MCF 10A (cell line): ENCODE results near the gene MLLT11. TPM values are rescaled to one million over a fixed set of nuclear protein-coding genes. Genes with fewer than 3 reads are reported as not detected.

Experiments
- BruUV-seq: library from RNA; stranded (reverse); fragments of 400-500 nt; replicated peaks from 2 replicates; lab custom pipeline; 2021; lab: Mats Ljungman, UMichigan
- CTCF ChIA-PET: fragments of 300-600 bp; sonication (Branson Sonifier 250); formaldehyde crosslinking; extraction: SDS; loops from one replicate; lab custom pipeline; 2021; ENCODE audit warnings: antibody characterized with exemption, inconsistent platforms; lab: Yijun Ruan, JAX
- POLR2A ChIA-PET: fragments of 300-600, 350-650 bp; sonication (Branson Sonifier 250); formaldehyde crosslinking; extraction: SDS; loops from one replicate; lab custom pipeline; 2020; ENCODE audit warnings: antibody characterized with exemption, inconsistent platforms; lab: Yijun Ruan, JAX
- DNase-seq: peaks from one replicate; pipeline ENCODE4 v3.0.0-alpha.2; 2018; ENCODE audit not compliant: unreplicated experiment
- H3K27ac Mint-ChIP-seq: one replicate; pipeline ENCODE4 v1.8.0; 2022; ENCODE audit warnings: mild to moderate bottlenecking, low read depth, mixed read lengths; ENCODE audit not compliant: unreplicated experiment
- H3K27me3 Mint-ChIP-seq: one replicate; pipeline ENCODE4 v1.8.0; 2022; ENCODE audit warnings: mixed read lengths; ENCODE audit not compliant: insufficient read depth, unreplicated experiment
- H3K36me3 Mint-ChIP-seq: one replicate; pipeline ENCODE4 v1.8.0; 2022; ENCODE audit warnings: mild to moderate bottlenecking, moderate library complexity, mixed read lengths; ENCODE audit not compliant: insufficient read depth, unreplicated experiment
- H3K4me1 Mint-ChIP-seq: one replicate; pipeline ENCODE4 v1.8.0; 2022; ENCODE audit warnings: mixed read lengths; ENCODE audit not compliant: insufficient read depth, unreplicated experiment
- H3K4me3 Mint-ChIP-seq: one replicate; pipeline ENCODE4 v1.8.0; 2022; ENCODE audit warnings: mild to moderate bottlenecking, moderate library complexity, mixed read lengths; ENCODE audit not compliant: unreplicated experiment
- H3K9me3 Mint-ChIP-seq: one replicate; pipeline ENCODE4 v1.8.0; 2022; ENCODE audit warnings: mixed read lengths; ENCODE audit not compliant: unreplicated experiment
- intact Hi-C: fragments of 100-400 bp; cut with micrococcal nuclease; formaldehyde crosslinking; loops from 2 replicates; pipeline ENCODE4 v1.14.1; 2022
- total RNA-seq: library from RNA; stranded (reverse); gene quantifications from 2 replicates; pipeline ENCODE4 v1.2.3, GENCODE V29; 2022
- TF ChIP-seq, protein P1 (sequence below): fragments of 200-600 bp; IDR thresholded peaks from one replicate; pipeline ENCODE4 v1.8.0; 2022; ENCODE audit warnings: antibody characterized with exemption, mild to moderate bottlenecking; ENCODE audit not compliant: unreplicated experiment

The MLLT11 gene
- total RNA-seq, 1 experiment from 2014 or later, result 0.86 TPM

DNA sequence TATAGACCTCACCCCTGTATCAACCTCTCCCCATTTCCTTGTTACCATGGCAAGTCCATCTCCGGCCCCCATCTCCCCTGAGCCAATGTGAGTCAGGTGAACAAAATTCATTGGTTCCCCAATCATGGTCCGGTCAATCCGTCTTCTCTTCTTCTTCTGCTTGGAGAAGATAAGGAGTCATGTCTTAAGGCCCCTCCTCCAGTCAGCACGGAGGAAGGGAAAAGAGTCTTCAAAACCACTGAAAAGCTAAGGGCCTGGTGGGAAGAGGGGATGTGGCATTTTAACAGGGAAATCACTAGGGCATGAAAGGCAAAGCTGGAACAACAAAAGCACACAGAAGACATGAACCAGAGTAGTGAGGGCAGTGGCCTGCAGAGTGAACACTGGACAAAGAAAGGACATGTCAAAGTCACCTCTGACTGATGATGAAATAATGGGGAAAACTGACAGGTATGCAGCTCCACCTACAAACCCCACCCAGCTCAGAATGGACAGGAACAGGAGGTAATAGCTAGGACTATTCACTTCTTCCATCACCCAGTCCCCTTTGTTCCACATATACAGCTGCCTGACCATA lies 5.1 kb upstream of the MLLT11 start:
- intact Hi-C loops, result loop anchor here (5.0 kb wide), 1 partner anchor 48 kb away; the partner anchor contains the start of genes MINDY1 and PRUNE1
- ChIA-PET CTCF (interaction anchor here (1.1 to 1.6 kb wide), 5 partner anchors 12 to 115 kb away, joined by 3 to 7 read pairs (median 4); no protein-coding TSS in a partner anchor), POLR2A (interaction anchor here (0.6 to 9.4 kb wide), 8 partner anchors 7 to 821 kb away, joined by 3 to 90 read pairs (median 4); partner anchors contain the start of genes BNIPL, C1orf56, GABPB2 and MINDY1)
- Mint-ChIP-seq H3K36me3 (peaks cover 58% of the 10 kb centered on the region), H3K9me3 (no peaks in the 10 kb centered on the region), H3K27me3 (no peaks in the 10 kb centered on the region), H3K4me1 (peaks cover 42% of the 10 kb centered on the region), H3K4me3 (no peak overlapping the region), H3K27ac (peak overlapping the region; percentile 92)
- TF ChIP-seq, protein P1, sequence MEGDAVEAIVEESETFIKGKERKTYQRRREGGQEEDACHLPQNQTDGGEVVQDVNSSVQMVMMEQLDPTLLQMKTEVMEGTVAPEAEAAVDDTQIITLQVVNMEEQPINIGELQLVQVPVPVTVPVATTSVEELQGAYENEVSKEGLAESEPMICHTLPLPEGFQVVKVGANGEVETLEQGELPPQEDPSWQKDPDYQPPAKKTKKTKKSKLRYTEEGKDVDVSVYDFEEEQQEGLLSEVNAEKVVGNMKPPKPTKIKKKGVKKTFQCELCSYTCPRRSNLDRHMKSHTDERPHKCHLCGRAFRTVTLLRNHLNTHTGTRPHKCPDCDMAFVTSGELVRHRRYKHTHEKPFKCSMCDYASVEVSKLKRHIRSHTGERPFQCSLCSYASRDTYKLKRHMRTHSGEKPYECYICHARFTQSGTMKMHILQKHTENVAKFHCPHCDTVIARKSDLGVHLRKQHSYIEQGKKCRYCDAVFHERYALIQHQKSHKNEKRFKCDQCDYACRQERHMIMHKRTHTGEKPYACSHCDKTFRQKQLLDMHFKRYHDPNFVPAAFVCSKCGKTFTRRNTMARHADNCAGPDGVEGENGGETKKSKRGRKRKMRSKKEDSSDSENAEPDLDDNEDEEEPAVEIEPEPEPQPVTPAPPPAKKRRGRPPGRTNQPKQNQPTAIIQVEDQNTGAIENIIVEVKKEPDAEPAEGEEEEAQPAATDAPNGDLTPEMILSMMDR, result no peak
- no peak for DNase-seq
- no TSS peak for BruUV-seq

DNA sequence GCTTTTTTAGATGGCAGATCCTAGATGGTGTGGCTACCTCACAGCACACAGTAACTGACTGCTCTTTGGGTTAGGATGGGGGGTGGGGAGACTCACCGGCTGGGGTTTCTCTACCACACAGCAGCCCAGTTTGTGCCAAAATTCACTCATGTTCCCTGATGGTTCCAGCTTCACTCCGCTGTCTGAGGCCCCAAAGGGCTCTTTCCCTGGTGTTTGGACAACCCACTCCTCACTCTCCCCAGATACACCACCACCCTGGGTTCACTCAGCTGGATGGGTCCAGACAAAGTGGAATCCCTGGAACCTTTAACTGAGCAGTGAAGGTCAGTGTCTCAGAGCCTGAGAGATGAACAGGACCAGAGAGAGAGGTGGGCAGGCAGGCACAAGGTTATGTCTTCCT lies 4.6 kb upstream of the MLLT11 start:
- no TSS peak for BruUV-seq
- Mint-ChIP-seq H3K9me3 (no peaks in the 10 kb centered on the region), H3K36me3 (peaks cover 58% of the 10 kb centered on the region), H3K4me1 (peaks cover 43% of the 10 kb centered on the region), H3K27me3 (no peaks in the 10 kb centered on the region), H3K4me3 (no peak overlapping the region), H3K27ac (peak overlapping the region; percentile 92)
- intact Hi-C loops, result loop anchor here (5.0 kb wide), 1 partner anchor 48 kb away; the partner anchor contains the start of genes MINDY1 and PRUNE1
- no peak for DNase-seq
- TF ChIP-seq, protein P1, result no peak
- CTCF ChIA-PET, result interaction anchor here (1.1 to 1.6 kb wide), 5 partner anchors 12 to 114 kb away, joined by 3 to 7 read pairs (median 4); no protein-coding TSS in a partner anchor
- POLR2A ChIA-PET, result interaction anchor here (0.6 to 9.4 kb wide), 7 partner anchors 8 to 495 kb away, joined by 3 to 90 read pairs (median 3); partner anchors contain the start of genes BNIPL, C1orf56 and GABPB2

DNA sequence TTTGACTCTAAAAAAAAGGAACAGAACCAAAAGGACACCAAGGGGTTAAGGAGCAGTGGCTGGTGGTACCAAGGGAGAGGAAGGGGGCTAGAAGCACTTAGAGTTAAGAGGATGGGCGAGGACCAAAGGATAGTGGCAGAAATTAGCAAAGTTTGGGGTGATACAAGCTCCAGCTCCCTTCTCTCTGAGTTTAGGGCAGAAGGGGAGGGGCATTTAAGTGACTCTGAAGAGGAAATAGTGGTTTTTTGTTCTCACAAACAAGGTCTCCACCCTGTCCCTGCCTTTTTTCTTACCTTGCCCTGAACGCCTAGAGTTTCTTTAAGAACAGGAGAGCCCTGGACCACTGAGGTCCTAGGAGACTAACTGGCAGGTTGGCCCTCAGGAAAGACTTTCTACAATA lies 4.0 kb upstream of the MLLT11 start:
- no peak for DNase-seq
- H3K4me3 Mint-ChIP-seq, result no peak overlapping the region
- CTCF ChIA-PET, result interaction anchor here (1.3 to 1.6 kb wide), 2 partner anchors 16 to 31 kb away, joined by 4 to 7 read pairs; no protein-coding TSS in a partner anchor
- TF ChIP-seq, protein P1, result no peak
- no TSS peak for BruUV-seq
- H3K4me1 Mint-ChIP-seq, result peaks cover 47% of the 10 kb centered on the region
- H3K27me3 Mint-ChIP-seq, result no peaks in the 10 kb centered on the region
- POLR2A ChIA-PET, result interaction anchor here (0.6 to 9.4 kb wide), 6 partner anchors 8 to 496 kb away, joined by 3 to 90 read pairs (median 30); partner anchors contain the start of genes C1orf56, GABPB2 and MINDY1
- peaks cover 54% of the 10 kb centered on the region for H3K36me3 Mint-ChIP-seq
- H3K9me3 Mint-ChIP-seq, result no peaks in the 10 kb centered on the region
- H3K27ac Mint-ChIP-seq, result peak overlapping the region; percentile 92
- intact Hi-C loops, result loop anchor here (5.0 kb wide), 1 partner anchor 49 kb away; the partner anchor contains the start of genes MINDY1 and PRUNE1

DNA sequence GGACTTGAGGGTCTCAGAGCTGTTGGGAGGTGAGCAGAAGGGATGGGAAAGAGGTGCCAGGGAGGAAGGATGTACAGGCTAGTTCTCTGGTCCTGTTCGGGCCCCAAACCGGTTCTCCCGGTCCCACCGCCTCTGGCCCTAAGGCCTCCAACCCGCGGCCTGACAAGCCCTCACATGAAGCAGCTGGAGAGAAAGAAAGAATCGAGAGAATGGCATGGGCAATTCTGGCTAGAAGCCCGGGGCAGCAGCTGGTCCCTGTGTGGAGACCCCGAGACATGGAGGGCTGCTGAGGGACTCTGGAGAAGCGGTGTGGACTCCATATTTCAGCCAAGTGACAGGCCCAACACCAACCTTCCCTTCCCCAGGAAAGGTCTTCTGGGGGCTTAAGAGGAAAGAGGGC lies 1.5 kb upstream of the MLLT11 start:
- H3K9me3 Mint-ChIP-seq, result no peaks in the 10 kb centered on the region
- peaks cover 61% of the 10 kb centered on the region for H3K4me1 Mint-ChIP-seq
- peak overlapping the region; percentile 82 for H3K4me3 Mint-ChIP-seq
- peak; percentile 42 for DNase-seq
- H3K36me3 Mint-ChIP-seq, result peaks cover 30% of the 10 kb centered on the region
- CTCF ChIA-PET, result interaction anchor here (0.6 to 3.0 kb wide), 18 partner anchors 8 to 633 kb away, joined by 3 to 18 read pairs (median 4); partner anchors contain the start of genes C1orf56, GABPB2 and MINDY1
- BruUV-seq, result no TSS peak
- intact Hi-C loops, result loop anchor here (1.0 to 5.0 kb wide), 3 partner anchors 13 to 51 kb away; partner anchors contain the start of genes MINDY1 and PRUNE1
- no peaks in the 10 kb centered on the region for H3K27me3 Mint-ChIP-seq
- H3K27ac Mint-ChIP-seq, result peak overlapping the region; percentile 92
- POLR2A ChIA-PET, result interaction anchor here (0.6 to 9.4 kb wide), 18 partner anchors 9 to 193 kb away, joined by 3 to 90 read pairs (median 5); partner anchors contain the start of genes BNIPL, C1orf56, GABPB2 and MINDY1
- TF ChIP-seq, protein P1, result no peak
